NCI-H510A (cell line): Measurements from ENCODE around the gene FBN1.

Experiments used
- DNase-seq: peaks from one replicate; lab custom pipeline; 2025; lab: John Stamatoyannopoulos, UW

FBN1 gene

DNA sequence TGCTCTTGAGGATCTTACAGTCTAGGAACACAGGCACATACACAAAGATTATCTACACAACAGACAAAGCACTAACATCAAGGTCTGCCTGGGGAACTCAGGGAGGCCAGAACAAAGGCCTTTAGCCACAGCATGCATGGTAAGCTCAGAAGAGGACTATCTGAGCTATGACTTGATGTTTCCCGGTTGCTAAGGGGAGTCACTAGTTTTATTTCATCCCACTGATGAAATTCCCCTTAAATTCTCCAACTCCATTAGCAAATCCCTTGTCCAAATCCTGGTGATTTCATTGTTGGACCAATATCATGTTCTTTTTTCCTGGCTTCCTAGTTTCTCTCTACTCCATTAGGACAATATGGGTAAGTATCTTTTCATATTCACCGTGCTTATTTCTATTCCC is 23.3 kb downstream of the FBN1 start:
- DNase-seq, result no peak

DNA sequence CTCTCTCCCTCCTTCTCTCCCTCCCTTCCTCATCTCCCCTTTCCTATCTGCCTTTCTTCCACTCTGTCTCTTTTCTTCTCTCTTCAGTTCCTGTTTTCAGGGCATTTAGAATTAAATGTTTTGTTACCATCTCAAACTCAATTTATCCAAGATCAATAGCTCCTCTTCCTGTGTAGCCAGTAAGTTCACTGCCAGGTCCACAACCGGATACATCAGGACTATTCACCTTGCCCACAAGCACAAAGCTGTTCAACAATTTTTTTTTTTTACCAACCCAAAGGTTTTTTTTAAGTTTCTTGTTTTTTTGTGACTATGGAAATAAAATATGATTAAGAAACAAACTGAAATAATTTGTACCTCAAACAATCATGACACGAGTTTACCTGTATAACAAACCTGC is 26.1 kb downstream of the FBN1 start:
- no peak for DNase-seq

DNA sequence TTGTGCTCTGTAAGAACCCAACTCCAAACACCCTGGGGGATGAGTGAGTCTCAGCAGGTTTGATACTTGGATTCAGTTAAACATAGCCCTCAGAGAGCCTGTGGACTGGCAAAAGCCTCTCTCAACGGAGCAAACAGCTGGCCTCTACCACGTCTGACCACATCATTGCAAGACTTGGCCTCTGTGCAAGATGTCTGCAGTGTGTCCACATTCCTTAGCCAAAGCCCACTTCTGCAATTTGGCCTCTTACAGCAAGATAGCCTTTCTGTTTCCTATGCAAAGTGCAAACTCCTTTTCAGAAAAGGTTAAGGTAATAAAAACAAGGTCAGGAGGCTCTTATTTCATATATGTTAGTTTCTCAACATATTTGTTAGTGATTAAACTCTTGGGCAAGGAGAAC is 27.9 kb downstream of the FBN1 start:
- DNase-seq, result no peak

DNA sequence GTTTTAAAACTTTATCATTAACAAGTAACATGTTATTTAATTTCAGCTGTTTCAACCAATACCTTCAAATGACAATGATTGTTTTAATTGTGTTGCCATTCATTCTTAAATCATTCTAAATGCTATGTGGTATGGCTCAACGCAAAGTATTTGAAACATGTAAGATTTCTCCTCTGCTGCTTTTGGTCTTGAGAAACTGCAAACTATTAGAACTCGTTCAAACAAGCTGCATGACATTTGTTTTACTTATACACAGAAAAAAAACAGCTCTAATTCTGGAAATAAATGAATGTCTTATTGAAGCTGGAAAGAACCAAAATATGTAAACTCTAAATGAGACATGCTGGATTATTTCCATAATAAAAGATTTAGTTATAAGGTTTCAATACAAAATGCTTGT is 29.3 kb downstream of the FBN1 start:
- DNase-seq, result no peak

DNA sequence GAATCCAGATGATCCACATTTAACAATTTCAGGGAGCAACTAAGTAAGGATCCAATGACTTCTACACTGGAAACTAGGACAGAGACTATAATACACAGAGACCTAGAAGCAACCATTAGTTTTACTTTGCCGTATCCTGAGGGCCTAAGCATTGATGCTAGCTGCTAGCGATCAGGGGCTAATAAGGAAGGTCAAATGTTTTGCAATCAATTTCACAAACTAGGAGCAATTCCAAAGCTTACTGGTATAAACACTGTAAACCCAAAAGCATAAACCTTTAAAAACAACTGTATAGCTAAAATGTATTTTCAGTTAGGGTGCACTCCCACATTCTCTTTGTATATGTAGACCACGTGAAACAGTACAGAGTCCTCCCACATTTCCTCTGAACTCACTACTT is 31.5 kb downstream of the FBN1 start:
- no peak for DNase-seq

DNA sequence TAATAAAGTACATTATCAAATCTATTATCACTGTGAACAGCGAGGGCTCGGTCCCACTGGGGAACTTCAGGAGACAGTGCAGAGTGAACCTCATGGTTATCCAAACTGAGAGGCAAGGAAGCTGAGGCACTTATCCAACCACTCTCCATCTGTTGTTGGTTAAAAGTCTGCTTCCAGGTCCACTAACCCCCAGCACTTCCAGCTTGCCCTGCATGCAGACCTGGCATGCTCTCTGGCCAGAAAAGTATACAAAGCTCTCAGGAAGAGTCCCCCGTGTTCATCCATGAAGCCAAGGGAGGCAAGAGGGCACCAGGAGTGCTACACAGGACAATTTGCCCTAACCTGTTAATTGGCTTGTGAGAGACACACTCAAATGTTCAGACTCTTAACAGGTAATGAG is 36.0 kb downstream of the FBN1 start:
- DNase-seq, result no peak

DNA sequence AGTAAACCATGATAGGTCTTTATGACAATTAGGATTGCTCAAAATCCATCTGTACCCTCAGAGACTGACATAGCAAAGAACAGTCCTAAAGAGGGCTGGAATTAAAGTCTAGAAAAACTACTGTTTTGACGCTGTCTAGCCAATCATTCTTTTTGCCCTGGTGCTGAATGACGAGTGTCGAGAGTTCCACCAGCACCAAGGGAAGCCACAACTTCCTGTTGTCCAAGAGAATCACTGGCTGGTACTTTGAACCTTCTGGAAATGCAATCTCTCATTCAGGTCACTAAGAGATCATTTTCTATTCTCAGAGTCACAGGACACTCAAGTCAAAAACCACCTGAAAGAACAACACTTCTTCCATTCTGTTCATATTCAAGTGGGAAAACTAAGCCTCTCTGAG is 37.7 kb downstream of the FBN1 start:
- DNase-seq, result no peak

DNA sequence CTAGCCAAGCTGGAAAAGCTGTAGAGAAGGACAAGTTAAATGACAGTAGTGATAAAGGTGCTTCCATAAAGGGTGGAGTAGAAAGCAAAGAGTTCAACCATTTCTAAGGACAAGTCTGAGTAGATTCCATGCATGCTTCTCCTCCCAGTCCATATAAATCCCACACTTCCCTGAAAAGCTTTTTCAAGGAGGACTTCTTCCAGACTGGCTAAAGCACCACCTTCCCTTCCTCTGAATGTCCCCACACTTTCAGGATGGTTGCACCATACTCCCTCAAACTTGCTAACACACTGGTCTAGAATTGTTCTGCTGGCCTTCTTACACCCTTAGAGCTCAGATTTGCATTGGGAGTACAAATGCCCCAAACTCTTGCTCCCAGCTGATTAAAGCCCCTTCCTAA is 40.9 kb downstream of the FBN1 start:
- no peak for DNase-seq

DNA sequence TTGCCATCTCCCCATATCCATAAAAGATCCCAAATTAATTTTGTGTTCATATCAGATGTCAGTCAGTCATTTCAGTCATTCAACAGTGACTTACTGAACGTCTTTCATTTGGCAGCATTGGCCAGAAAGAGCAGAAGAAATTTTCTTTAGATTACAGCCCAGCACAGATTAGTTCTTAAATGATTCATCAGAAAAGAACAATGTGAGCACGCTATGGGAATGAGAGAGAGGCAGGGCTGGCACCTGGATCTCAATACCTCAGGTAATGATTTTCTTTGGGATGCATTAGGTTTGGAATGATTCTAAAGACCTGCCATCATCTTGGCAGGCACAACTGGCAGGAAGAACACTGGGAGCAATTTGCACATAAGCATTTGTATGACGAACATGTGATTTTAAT is 41.6 kb downstream of the FBN1 start:
- no peak for DNase-seq

DNA sequence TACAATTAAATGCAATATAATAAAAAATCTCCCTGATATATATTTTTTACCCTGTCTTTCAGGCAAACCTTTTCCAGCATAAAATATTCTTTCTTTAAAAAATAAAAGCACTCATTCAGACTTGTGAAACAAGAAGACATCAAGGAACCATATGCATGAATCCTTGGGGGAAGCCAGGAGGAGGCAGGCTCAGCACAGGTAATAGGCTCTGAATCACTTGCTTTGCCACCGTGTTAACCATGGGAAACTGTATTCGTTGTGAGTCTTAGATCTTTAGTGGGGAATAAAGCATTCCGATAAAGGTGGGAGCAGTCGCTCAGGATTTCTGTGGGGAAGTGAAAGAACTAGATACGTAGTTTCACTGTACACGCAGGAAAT is 42.4 kb downstream of the FBN1 start:
- no peak for DNase-seq

DNA sequence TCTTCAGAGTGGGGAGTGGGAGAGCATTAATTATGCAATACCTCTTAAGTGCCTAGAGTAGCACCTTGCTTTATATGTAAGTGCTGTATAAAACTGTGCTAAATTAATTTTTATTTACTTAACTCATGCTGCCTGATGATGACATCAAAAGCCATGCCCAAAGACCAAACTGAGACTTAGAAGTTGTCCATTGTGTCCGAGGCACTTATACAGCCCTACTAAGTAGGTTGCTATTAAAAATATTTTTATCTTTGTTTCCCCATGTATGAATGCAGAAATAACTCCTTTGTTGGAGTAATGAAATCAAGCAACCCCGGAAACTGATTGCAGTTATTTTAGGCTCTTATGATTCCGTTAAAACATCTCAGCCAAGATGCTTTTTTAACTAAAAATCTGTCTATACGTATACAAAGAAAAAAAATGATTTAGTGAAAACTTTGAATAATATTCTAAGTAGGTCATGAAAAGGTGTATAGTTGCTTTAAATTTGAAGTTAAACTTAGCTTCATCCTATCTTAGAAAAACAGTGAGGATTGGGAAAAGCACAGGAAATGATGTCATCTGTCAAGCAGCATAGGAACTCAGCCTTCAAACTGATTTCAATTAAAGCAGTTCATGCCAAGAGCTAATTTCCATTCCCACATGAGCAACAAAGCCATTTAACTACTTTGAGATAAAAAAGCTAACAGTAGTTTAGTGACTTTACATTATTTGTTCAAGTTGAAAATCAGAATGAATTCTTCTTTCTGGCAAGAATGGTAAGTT is 43.0 kb downstream of the FBN1 start:
- DNase-seq, result no peak

DNA sequence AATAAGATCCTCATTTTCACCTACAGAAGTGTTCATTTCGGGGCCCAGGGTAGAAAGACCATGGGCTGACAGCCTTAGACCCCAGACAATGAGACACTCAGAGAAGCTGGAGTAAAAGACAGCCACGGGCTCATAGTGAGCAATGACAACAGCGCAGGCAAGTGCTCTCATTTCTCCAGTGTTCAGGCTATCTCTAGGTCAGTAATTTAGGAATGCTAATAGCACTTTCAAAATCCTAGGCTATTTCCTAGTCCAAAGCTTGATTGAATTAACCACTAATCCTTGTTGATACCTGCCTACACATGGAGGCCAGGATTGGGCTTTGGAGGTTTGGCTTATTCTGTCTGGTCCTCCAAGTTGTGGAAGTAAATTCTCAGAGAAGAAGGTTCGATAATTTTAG is 44.4 kb downstream of the FBN1 start:
- no peak for DNase-seq

DNA sequence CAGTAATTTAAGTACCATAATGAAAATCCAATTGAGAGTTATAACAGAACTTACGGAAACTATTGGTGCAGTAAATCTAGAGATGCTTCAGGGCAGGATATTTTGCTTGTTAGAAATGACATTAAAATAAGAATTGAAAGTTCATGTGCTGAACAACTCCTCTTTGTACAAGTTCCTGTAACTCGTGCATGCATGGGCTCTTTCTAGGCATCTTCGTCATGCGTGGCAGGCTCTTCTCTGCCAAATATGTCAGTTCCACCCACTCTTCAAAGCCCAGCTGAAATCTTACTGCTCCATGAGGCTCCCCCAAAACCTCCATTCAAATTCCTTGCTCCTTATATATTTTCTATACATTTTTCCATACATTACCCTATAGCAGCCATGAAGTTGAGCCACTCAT is 48.7 kb downstream of the FBN1 start:
- DNase-seq, result no peak

DNA sequence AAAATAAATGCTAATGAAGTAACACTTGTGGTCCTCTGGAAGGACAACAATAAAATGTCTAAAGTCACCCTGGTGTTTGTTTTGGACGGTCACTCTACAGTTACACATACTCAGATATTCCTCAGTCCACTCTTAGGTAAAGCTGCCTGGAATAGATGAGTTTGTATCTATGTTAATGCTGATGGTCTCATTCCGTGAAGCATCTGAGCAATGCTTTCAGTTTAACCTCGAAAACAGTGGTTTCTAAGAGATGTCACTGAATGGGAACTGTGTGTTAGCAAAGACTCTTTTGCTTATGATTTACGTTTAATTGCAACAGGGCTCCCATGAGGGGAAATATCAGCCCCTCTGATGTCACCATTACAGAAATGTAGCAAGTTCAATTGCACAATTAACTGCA is 49.1 kb downstream of the FBN1 start:
- DNase-seq, result no peak

DNA sequence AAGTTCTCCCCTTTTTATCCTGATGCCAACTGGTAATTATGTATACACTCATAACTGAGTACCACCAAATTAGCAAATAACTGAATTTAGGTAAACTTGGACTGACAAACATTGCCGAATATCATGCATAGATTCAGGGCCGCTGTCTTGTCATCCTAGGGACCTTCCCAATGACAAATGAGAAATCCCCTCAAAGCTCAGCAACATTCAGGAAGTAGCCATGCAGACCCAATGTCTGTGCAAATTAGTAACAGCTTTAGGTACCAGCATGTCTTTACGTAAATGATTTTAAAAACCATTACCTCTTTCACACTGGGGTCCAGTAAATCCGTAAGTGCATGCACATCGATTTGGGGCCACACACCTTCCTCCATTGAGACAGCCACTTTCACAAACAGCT is 49.5 kb downstream of the FBN1 start:
- DNase-seq, result no peak

DNA sequence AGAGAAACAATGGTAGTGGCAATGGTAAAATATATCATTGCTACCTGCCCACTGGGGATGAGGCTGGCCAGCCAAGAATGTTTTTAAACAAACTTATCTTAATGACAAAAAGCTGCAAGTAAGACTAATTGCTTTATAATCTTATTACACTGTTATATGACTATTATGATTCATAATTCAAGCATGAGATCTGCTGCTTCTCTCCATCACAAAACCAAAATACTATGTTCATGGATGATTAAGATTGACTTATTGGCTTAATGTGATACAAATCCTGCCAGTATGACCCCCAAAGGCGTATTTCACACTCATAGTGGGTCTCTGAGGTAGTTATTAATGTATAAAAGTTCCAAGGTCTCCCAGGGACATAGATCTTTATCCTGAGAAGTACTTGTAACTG is 52.6 kb downstream of the FBN1 start:
- no peak for DNase-seq

DNA sequence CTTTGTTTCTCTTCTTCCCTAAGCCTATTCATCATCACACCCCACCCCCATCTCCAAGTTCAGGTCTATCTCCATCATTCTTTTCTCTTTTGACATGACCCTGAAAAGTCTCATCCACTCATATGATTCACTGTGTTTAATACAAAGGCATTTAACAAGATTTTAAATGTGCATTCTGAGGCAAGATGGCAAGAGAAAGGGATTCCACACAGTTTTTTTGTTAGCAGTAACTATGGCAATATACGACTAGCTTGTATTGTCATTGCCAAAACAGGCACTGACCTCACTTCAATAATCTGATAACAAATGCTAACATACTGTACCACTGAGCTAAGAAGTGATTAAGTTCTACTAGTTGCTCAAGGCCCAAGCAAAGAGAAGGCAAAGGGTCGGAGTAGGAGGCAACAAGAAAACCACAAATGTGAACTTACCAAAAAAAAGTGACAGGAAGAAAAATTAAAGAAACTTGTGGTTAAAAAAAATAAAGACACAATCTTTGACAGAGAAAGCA is 53.2 kb downstream of the FBN1 start:
- no peak for DNase-seq

DNA sequence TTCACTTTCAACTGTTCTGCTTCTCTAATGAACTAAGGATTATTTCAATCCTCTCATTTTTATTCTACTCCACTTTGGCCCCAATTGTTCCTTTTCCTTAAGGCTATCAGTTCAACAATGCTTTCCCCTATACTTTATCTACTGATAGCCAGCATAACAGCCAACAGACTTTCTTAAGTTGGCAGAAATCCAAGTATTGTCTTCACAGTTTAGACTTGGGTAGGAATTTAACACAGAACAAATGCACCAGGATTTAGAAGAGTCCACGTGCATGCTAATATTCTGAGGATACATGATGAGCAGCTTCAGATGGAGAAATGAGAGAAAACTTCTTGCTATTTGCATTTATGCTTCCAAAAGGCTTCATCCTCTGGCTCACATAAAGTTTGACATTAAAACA is 54.8 kb downstream of the FBN1 start:
- DNase-seq, result no peak

DNA sequence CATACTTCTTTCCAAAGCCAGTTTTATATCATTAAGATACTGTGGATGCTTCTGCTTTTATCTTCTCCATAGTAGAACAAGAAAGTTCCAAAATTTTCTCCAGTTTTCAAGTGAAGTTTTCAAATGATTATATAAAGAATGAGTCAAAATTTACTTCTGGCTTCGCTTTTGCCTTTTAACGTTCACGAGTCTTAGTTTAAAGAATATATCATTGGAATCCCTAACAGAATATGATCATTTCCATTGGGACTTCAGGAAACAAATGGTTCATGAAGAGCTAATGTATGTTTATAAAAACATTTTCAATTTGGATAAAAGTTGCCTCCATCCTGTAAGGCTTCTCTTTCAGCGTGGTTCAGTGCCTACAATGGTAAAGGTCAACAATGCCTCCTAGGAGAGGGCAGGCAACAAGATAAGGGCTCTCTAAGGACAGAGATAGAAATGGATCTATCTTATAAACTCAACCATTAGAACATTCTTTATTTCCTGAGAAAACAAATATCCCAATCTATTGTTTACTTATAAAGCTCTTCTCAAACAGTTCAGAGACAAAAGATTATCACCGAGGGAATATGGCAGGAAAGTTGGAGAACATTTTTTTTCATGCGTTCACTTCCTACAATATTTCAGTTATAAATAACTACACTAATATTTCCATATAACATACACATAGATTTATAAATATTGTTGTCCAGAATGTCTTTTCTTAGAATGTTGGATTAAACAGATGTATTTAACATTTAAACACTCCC is 60.5 kb downstream of the FBN1 start:
- no peak for DNase-seq

DNA sequence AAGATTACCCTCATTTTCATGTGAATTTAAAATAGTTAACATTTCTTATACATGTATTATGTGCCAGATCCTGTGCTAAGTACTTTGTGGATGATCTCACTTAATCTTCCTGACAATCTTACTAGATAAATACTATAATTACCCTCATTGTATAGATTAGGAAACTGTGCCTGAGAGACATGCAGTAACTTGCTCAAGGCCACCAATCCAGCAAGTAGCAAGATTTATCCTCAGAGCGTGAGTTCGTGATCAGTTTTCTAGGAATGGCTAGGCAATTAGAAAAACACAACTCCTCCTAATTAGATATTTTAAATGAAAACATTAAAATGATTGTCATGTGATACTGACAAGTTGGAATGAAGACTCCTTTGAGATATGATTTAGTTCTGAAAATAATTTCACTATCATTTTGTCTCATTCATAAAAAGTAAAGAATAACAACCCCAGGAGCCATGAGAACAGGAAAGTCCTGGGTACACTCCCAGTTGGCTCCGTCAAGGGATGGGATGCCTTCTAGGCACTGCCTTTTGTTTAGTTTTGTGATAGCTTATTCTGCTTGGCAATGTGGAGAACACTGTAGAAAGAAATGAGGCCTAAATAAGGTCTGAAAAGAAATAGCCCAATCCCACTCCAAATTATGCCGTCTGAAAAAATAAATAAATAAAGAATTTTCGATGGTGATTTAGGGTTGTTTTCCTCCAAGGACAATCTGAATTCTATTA is 61.3 kb downstream of the FBN1 start:
- no peak for DNase-seq

DNA sequence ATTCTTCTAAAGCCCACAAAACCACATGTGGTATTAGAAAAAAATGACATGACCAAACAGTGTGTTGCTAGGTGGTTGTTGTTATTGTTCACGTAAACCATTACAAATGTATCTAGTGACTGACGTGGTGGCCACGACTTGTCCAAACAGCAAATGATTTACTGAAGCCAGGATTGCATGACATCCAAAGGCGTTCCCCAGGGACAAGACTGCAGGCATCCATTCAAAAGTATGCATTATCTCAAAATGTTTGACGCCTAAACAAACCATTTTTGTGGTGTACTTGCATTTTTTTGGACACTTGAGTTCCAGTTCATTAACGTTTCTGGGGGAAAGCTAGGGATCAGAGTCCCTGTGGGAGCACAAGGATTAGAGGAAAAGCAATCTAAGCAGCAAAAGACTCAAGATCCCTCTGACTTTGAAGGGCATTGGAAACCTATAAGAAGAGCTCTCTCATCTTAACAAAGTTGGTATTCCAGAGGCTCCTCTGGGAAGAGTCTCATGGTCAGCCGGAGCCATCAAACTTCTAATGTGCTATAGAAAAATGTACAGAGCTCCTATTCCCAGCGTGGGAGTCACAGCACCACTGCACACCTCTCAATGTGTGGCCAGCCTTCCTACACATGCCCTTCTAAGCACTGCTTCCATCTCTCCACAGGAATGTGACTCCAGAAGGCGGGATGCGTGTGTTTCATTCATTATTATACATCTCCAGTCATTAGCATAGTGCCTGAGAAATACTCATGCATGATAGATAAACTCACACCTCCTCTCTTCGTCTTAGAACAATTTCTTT is 62.9 kb downstream of the FBN1 start:
- DNase-seq, result no peak

DNA sequence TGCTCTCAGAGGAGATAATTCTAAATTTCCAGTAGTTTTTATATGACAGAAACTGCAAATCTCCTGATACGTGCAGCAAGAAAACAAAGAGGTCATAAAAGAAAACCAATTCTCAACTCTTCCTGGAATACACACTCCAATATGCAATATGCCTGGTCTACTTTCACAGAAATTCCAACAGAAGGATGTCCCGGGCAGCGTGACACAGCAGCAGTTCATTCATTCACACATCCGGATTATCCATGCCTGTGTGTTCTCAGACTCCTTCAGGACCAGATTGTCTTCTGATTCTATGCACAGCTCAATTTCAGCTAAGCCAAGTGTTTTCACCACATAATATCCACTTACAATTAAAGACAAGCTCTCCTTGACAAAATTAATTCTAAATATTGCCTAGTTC is 64.3 kb downstream of the FBN1 start:
- DNase-seq, result no peak
